Stimulated activated CD4-positive, alpha-beta T cell treated with anti-CD3 and anti-CD28 coated beads, TNF-alpha, amount 100 ng/mL, for 48 hours (primary cell): ENCODE data around the gene RIMBP2.

Experiments used
- DNase-seq, 3 donors: peaks; one replicate each; pipeline ENCODE4 v3.0.0-alpha.2; 2020; ENCODE audit warnings: low read depth in 3 of 3

Gene RIMBP2

GRCh38 chr12:130540376-130540775, 175.7 kb downstream of the RIMBP2 start:
- DNase-seq: no peak

DNA sequence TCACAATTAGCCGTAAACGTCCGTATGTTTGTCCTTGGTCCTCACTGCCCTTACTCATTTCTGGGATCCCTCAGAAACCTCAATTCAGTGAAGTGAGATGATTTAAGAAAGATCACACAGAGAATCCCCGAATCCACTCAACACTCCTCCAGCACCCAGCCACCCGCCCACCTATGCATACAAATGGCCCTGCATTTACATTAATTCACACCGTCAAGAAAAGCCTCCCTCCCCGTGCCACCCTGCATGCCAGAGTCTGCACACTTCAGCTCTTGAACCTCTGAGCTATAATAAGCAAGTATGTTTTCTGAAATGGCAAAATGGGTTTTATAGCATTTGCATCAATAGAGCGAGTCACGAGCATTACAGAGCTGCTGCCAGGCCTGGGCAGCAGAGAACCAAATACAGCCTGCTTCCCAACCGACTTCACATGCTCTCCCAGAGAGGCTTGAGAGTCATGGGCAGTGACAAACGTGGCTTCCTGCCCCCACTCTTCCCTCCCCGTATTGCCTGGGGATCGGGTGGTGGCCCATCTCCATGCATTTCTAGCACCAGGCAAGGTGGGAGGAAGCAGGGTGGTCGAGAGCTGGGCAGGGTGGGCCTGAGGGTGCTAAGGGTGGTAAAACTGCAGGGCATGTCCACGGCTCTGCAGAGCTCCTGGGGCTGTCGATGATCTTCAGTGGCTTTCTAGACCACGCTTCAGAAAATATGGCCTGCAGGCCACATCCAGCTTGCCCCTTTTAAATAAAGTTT, 177.6 kb downstream of the RIMBP2 start:
- DNase-seq: no peak

DNA sequence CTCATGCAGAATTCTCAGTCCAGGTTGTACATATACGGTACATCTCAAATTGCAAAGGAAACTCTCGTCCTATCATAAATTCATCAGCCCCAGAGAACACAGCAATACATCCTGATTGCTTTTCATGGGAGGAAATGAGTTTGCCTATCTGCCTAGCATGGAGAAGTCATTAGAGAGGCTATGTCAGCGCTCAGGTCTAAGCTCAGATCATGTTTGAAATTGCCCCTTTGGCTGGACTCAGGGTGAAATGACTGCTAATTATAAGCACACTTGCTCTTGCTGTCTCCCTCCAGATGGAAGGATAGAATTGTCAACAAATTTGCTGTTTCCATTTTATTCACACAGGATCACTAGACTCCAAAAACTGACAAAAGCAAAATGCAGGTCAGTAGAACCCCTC, 178.4 kb downstream of the RIMBP2 start:
- no peak for DNase-seq

DNA sequence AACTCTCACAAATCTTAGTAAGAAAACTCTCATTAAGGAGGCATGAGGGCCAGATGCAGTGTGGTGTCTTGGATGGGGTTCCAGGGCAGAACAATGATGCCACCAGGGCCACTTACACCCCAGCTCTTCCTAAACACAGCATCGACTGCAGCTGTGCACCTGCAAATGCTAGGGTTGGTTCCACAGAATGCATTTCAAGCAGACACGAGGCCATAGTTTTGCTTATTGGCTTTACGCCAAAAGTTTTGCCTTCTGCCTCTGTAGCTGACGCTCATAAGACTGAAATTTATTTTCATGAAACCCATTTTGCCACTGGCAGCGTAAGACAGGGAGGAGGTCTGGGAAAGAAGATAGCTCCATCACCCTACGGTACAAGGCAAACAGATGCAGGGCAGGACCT, 179.0 kb downstream of the RIMBP2 start:
- DNase-seq: no peak

DNA sequence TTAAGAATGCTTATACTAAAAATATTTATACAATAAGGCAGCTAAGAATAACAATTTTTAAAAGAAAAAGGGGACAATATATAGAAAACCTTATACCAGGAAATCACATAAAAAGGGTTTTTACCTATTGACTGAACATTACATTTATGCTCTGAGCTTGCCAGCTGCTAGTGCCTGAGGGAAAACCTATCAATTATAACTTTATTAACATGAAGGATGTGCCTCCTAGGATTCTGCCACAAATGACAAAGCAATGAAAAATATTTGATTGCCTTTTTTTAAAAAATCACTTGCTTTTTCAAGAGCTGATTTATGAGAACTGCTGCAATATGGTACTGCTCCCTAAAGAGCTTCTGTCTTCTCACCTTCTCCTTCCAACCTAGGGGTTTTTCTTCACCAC, 185.7 kb downstream of the RIMBP2 start:
- DNase-seq: no peak

DNA sequence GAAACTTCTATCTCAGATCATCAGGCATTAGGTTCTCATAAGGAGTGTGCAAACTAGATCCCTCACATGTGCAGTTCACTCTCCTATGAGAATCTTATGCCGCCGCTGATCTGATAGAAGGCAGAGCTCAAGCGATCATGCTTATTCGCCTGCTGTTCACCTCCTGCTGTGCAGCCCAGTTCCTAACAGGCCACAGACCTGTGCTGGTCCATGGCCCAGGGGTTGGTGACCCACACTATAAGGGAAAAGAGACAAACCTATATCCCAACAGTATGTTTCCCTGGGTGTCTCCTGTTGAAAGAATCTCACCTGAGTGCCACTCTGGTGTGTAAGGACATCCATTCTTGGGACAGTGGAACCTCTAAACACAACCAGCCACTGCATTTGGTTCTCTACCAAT, 186.3 kb downstream of the RIMBP2 start:
- DNase-seq: no peak

DNA sequence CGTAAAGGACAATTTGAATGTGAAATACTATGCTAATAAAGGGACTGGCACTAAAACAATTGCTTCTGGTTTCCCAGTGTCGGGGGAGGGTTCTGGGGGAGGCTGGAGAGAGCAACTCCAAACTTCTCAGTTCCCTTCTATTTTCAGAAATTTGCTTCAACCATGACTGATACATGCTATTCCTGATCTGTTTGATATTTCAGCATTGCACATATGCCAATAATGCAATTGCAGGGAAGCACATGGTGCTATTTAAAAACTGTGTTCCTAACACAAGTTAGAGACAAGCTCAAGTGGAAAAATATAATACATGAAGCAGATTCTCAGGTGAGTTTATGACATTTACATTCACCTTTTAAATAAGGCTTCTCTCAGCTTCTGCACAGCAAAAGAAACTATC, 188.9 kb downstream of the RIMBP2 start:
- DNase-seq: no peak

DNA sequence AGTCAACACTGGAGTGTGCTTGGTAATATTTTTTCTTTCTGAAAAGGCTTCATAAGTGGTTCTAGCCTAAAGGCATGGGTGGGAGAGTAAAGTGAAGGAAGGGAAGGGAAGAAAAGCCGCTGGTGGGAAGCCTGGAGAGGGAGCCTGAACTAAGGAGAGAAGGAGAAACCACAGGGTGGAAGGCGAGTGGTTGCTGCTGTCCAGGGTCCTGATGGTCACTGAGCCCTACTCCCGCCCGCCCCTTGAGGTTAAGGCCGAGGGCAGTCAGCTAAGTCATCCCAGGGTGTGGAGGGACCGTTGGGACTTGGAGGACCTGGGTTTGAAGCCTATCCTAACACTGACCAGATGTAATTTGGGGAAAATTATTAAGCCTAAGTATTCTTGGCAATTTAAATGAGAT, 189.3 kb downstream of the RIMBP2 start:
- no peak for DNase-seq

DNA sequence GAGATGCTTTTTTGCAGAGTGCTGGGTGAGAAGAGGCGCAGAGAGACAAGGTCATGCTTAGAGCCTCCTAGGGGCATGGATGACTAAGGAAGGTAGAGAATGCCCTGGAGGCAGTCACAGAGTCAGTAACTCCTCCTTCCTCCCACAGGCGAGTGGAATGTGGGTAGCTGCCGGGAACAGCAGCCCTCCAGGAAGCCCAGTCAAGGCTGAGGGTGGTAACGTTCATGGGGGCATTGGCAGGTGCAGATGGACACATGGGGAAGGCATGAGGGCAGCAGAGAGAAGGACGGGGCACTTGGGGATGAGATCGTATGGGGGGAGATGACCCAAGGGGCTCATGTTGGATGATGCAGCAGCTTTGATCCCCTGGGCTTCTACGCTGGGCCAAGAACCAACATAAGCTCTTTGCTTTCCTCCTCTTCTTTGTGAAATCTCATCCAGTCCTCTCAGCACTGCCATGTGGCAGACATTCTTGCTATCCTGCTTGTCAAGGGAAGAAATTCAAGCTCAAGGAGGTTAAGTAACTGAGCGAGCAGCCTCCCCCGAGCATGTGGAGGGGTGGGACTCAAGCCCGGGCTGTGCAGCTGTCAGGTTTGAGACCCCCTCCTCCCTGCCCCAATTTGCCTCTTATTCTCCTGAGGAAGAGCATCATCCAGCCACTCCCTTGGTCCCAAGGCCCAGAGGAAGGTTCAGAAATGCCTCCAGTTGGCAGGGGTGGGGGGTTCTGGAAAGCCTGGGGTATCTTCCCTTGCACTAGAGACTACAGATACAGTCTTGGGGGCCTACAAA, 190.5 kb downstream of the RIMBP2 start:
- DNase-seq: no peak

DNA sequence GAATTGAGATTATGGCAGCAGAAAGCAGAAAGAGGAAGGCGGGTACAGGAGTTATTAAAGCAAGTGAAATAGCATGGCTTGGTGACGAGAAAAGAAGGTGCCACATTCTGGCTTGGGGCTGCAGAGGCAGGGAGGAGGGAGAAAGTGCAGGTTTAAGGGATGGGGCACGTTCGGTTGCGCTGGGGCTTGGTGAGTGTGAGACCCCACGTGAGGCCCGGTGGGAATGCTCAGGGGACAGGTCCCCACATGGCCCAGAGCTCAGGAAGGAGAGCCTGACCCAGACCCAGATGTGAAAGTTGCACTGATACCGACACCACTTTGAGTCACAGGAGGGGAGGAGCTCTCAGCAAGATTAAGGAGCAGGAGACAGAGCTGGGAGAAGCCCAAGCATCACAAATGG, 191.3 kb downstream of the RIMBP2 start:
- DNase-seq: no peak

GRCh38 chr12:130523863-130524614, 192.1 kb downstream of the RIMBP2 start:
- no peak for DNase-seq

DNA sequence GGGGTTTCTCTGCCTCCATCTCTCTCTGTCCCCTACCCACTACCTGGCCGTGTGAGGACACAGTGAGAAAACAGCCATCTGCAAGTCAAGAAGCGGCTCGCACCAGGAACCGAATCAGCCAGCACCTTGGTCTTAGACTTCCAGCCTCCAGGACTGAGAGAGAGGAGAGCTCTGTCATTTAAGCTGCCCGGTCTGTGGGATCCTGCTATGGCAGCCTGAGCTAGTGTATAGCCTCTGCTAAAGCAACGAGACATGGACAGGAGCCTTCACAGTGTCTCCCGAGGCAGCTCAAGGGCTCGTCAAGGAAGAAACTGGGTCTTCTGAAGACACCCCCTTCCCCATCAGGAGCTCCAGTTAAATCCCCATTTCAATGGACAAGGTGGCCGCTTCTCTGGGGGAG, 192.9 kb downstream of the RIMBP2 start:
- DNase-seq: no peak

- DNase-seq: no peak
Observed at GRCh38 chr12:130522244-130522834, 193.8 kb downstream of the RIMBP2 start.

DNA sequence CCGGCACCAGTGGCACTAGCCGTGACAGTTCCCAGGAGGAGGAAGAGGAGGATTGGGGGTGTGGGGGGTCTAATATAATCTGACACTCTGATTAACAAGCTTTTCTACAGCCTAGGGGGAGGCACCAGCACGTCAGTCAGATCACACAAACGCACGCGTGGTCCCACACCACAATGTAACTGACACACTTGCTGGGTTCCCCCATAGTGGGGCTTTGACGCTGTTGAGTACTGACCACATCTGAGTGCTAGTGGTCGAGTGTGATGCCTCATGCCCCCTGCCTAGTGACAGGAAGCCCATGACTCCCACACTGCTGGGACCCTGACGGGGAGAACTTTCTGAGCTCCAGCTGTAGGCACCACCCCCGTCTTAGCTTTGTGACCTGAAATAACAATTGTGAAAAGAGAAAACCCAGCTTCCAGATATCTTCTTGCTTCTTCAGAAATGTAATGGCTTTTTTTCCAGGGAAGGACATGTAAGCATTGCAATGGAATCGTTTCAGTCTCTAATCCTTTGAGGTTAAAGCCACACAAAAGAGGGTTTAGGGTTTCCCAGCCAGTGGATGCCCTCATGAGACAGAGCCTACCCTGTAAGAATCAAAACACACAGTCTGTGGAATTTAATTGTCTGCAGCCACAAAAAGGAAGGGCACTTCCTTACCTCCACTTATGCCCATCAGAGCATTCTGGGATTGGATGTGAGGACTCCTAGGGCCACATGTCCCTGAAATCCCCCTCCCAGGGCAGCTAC, 194.5 kb downstream of the RIMBP2 start:
- DNase-seq: no peak

DNA sequence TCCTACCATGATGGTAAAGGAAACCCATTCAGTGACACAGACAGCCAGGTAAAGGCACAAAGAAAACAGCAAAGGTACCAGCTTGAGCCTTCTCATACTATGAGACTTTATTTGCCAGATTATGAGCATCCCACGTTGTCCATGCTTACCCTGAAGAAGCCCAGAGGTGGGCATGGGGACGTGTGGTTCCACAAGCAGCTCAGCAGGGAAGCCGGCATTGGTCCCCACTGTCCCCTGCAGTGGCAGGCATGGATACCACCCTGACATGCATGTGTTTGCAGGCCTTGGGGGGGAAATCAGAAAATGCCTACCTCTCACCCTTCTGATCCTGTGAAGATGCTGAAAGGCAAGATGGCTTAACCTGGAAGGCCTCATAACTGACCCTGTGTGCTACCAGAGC, 195.3 kb downstream of the RIMBP2 start:
- DNase-seq: no peak

- no peak for DNase-seq
Observed at GRCh38 chr12:130517588-130517987, 198.5 kb downstream of the RIMBP2 start.

DNA sequence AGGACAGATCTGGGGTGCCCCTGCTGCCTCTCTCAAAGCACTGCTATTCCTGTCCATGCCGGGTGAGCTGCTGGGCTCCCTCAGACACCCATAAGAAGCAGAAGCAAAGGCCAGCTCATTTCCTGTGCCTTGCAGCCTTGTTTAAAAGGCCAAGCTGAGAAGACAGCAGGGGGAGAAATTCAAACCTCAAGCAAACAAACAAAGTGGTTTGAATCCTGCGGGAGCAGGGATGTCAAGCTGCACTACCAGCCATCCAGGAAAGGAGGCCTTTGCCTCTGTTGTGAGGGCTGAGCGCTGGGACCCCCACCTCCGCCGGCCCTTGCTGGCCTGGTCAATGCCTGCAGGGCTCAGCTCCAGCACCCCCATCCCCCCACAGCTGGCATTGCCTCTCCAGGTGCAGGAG, 201.9 kb downstream of the RIMBP2 start:
- DNase-seq: no peak

DNA sequence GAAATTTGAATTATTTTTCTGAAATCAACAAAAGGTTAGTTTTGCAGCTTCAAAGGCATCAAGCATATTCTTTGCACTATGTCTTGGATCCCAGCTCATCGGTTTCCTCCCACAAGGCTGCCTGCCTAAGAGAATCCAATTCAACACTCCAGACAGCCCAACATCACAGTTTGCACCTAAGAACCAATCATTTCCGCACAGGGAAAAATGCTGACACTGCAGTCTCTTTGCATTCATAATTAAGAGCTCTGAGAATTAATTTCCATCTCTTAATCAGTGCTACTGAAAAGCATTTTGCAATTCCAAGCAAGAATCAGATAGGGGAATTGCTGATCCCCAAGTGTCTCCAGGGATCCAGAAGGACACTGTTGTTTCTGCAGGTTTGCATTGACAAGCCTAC, 202.5 kb downstream of the RIMBP2 start:
- DNase-seq: no peak

- DNase-seq: no peak
Observed at GRCh38 chr12:130511285-130511684, 204.8 kb downstream of the RIMBP2 start.

DNA sequence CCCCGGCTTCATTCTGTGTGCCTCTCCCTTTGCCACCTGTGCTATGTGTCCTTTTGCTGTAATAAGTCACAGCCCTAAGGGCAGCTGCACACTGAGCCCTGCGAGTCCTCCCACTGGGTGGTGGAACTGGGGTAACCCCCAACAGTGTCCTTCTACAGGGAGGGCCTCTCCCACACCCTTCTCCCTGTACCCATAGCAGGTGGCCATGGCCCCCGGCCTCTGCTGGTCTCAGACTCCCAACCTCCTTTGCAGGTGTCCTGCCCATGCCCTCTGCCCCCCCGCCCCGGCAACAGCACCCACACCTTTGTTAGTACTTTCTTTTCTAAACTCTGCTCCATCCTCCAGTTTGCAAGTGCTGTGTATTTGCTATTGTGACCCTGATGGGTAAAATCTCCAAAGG, 206.6 kb downstream of the RIMBP2 start:
- no peak for DNase-seq

DNA sequence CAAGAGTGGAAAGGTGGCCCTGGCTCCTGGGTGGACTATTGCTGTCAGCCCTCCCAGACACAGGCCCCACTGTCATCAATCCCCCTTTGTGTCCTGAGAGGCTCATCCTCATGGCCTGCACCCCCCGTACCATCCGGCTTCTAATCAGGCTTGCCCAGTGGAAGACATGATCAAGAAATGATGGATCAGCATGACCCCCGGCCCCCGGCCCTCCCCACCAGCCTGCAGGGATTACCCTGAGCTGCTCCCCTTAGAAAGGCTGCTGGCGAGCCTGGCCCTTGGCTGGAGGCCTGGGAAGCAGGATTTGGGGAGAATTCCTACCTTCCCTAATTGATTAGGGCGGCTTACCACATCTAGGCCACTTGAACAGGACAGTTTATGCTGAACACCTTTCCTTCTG, 207.3 kb downstream of the RIMBP2 start:
- no peak for DNase-seq

DNA sequence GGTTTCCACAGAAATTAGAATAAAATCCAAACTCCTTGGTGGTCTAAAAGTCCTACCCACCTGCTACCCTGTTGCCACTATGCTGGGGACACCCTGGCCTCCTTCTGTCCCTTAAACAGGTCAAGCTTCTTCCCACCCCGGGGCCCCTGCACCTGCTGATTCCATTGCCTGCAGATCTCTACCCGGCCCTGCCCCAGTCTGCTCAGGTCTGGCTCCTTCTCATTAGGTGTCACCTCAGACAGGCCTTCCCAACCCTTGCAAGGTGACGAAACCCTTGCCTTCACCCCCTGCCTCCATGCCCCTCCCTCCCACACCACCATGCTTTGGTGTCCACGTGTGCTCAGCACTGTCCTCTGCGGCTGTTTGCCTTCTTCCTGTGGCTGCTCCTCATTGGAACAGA, 207.8 kb downstream of the RIMBP2 start:
- DNase-seq: no peak
